GM11168 (cell line): Measurements from ENCODE around the gene PPP1R3E.

Experiments used
- in situ Hi-C: fragments of 300-500 bp; cut with MboI; formaldehyde crosslinking; loops from one replicate; pipeline ENCODE4 v1.12.0; 2022; ENCODE audit warnings: low sequenced_read_pairs; ENCODE audit not compliant: unreplicated experiment

PPP1R3E gene

DNA sequence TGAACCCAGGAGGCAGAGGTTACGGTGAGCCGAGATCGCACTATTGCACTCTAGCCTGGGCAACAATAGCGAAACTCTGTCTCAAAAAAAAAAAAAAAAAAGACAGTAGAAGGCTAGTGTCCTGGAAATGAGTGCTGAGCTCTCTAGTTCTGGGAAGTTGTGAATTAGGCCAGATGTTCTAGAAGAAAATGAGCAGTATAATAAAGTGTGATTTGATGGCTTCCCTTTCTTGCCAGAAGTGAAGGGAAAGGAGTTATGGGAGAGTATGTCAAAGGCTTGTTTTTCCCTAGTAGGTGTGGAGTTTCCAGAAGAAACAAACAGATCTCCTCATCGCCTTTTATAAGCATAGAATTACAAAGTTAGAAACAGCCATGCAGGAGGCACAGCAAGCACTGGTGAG, 44.4 kb downstream of the PPP1R3E start:
- in situ Hi-C loops: no loop called here

DNA sequence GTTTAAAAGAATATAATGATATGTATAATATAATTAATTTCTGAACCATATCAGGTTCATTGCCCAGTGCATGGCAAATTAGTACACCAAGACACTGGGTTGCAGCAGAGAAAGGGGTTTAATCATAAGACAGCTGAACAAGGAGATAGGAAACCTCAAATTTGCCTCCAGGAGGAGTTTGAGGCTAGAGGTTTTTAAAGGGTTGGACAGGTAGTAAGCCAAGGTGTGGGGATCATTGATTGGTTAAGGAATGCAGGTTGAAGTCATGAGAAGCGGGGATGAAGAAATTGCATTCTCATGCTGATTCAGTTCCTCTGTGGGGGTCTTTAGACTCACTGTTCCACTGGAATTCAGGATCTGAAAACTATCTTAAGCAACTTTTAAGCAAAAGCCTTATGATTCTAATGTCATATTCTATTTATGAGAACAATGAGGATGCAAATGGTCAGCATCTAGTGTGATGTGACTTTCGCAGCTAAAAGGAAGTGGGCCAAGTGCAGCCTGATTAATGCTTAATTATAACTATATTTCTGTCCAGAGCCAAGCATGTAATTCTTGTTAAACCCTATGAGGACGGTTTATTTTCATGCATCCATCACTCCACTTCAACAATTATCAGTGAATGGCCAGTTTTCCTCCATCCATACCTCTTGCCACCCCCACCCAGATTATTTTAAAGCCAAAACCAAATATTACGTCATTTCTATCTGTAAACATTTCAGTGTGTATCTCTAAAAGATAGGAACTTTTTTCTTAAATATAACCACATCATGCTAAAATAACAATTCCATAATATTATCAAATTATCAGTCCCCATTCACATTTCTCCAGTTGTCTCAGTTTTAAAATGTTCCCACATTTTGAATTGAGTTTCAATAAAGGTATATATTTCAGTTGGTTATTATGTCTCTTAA, 50.0 kb downstream of the PPP1R3E start:
- in situ Hi-C loops: no loop called here

DNA sequence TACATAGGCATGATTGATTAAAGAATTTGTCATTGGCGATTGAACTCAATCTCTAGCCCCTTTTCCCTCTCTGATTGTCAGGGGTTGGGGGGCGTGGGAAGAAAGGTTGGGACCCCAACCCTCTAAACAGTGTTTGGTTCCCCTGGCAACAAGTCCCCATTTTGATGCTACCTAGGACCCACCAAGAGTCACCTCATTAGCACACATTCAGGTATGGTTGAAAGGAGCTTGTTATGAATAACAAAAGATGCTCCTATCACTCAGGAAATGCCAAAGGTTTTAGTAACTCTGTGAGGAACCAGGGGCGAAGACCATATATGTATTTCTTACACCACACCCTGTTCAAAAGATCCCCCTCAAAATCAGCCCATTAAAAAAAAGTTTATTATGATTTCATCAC, 50.7 kb downstream of the PPP1R3E start:
- in situ Hi-C loops: no loop called here

DNA sequence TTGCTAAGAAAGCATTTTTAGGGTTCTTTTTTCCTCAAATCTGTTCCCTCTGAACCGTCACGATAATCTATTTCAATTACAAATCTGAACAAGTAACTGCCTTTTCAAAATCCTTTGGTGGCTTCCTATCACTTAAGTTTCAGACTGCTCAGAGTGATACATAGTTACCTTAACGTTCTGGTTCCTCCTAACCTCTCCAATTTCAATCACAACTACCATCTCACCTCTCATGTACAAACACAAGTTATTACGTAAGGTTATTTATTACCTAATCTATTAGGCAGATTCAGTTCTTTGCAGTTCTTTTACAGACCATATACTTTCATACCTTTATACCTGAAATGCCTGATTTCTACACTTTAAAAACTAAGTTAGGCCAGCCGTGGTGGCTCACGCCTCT, 52.8 kb downstream of the PPP1R3E start:
- in situ Hi-C loops: no loop called here

DNA sequence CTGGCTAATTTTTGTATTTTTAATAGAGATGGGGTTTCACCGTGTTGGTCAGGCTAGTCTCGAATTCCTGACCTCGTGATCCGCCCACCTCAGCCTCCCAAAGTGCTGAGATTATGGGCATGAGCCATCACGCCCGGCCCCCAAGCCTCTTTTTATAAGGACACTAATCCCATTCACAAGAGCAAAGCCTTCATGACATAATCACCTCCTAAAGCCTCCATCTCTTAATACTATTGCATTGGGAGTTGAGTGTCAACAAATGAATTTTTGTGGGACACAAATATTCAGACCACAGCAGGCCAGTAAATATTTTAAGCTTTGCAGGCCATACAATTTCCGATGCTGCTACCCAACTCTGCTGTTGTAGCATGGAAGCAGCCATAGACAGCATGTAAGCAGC, 54.1 kb downstream of the PPP1R3E start:
- in situ Hi-C loops: no loop called here
